ENCODE data around the gene PLEKHM3. TPM values are rescaled to one million over a fixed set of nuclear protein-coding genes. Genes with fewer than 3 reads are reported as not detected.

The PLEKHM3 gene
- total RNA-seq, 4 donors from 2014 or later = 22.0 to 29.1 (median 25.0) TPM

DNA sequence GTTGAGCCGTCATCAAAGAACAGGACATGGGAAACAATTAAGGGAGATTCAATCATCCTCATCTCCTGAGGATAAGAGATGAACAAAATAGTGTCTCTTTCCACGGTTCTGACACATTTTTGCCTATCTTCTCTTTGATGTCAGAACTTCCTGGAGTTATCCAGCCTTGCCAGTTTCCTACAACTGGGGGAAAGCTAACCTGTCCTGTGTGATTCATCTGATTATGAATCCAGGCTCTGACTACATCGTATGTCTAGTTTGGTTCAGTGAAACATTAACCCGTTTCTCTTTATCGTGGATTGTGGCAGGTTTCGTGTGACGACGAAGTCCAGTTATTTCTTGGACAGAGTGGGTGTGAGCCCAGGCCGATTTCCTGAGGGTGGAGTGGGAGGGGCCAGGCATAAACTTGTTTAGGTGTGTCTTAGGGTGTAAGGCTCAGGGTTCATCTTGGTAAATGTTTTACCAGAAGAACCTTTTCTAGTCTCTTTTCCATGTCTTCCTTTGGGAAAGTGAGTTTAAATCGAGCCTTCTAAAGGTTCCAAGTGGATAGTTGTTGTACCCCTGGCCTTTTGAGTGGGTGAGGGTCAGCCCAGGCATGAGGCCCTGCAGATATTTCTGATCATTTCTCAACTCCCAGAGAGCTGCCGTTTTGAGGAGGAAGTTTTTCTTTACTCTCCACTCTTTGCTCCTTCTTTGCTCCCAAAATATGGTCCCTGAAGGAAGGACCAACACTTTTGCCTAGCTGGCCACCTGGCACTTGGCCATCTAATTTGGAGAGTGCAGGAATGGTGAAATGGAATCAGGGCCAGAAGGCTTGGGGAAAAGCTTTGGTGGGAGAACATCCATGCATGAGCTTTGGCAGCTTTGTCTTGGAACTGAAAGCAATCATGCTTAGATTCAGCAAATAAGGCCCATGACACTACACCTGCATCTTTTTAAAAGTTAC is 205.2 kb downstream of the PLEKHM3 start:
- H3K36me3 ChIP-seq = peaks cover 0 to 16% (median 0%) of the 10 kb centered on the region in 3 donors
- no peaks in the 10 kb centered on the region for H3K4me1 ChIP-seq
- H3K9me3 ChIP-seq = no peaks in the 10 kb centered on the region
- H3K4me3 ChIP-seq = no peak overlapping the region
- H3K27me3 ChIP-seq = no peaks in the 10 kb centered on the region
- WGBS, 2 donors = 67 to 71% methylated on average over 11 of the region's 11 CpGs
- DNase-seq (ENCODE audit: low spot score in 2 of 2) = no peak
- no peak for TF ChIP-seq POLR2A (IDR thresholded peaks at IDR 0.05)
- TF ChIP-seq EP300 (IDR thresholded peaks at IDR 0.05) = no peak
- TF ChIP-seq, protein P1, sequence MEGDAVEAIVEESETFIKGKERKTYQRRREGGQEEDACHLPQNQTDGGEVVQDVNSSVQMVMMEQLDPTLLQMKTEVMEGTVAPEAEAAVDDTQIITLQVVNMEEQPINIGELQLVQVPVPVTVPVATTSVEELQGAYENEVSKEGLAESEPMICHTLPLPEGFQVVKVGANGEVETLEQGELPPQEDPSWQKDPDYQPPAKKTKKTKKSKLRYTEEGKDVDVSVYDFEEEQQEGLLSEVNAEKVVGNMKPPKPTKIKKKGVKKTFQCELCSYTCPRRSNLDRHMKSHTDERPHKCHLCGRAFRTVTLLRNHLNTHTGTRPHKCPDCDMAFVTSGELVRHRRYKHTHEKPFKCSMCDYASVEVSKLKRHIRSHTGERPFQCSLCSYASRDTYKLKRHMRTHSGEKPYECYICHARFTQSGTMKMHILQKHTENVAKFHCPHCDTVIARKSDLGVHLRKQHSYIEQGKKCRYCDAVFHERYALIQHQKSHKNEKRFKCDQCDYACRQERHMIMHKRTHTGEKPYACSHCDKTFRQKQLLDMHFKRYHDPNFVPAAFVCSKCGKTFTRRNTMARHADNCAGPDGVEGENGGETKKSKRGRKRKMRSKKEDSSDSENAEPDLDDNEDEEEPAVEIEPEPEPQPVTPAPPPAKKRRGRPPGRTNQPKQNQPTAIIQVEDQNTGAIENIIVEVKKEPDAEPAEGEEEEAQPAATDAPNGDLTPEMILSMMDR (IDR thresholded peaks at IDR 0.05) = no peak
- peak overlapping the region in 1 of 4 donors; percentile 11 for H3K27ac ChIP-seq

DNA sequence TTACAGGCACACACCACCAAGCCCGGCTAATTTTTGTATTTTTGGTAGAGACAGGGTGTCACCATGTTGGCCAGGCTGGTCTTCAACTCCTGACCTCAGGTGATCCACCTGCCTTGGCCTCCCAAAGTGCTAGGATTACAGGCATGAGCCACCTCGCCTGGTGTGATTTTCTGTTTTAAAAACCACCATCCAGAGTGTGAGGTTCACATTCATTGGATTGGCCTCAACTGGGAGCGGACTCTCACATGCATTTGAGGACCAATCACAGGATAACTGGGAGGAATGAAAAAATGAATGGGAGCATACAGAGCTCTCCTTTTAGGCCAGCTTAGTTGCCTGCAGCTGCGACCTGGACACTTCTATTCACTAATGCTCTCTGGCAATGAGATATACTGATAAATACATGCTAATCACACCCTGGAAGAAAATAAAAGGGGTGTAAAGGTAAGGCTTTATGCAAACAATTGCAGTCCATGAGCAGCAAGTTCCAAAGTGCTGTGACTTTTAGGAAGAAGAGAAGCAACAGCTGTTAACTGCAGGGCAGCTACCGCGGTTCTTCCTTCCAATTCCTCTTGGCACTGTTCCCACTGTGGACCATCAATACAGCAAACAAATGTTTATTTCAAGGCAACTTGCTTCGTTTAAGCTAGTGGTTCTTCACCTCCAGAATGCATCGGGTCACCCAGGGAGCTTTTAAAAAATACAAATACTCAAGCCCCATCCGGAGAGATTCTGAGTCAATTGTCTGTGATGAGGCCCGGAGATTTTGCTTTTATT is 206.1 kb downstream of the PLEKHM3 start:
- no peak overlapping the region for H3K4me3 ChIP-seq

DNA sequence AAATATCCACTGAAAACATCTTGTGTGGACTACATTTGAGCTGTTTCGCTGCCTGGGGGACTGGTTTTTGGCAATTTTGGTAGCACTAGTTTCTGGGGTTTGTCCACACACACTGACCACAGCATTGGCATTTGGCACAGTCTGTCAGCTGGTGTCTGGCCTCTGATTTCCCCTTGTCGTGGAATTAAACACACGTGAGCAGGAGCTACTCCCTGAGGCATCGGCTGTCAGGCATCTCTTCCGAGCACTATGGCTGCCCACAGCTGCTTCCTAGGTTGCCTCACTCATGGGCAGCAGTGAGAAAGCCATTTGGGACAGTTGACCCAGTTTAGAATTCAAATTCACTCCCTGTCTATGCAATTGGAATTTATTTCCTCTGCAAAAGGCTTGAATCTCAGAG is 208.8 kb downstream of the PLEKHM3 start:
- DNase-seq (ENCODE audit: low spot score in 2 of 2) = no peak
- TF ChIP-seq EP300 (IDR thresholded peaks at IDR 0.05) (no peak), POLR2A (IDR thresholded peaks at IDR 0.05) (no peak)
- TF ChIP-seq, protein P1 (IDR thresholded peaks at IDR 0.05) = no peak
- Histone ChIP-seq H3K4me1 (peaks cover 0 to 4% (median 0%) of the 10 kb centered on the region in 4 donors), H3K9me3 (no peaks in the 10 kb centered on the region), H3K36me3 (no peaks in the 10 kb centered on the region), H3K27me3 (no peaks in the 10 kb centered on the region), H3K4me3 (no peak overlapping the region), H3K27ac (no peak overlapping the region)
- WGBS, 2 donors = 76 to 79% methylated on average over 5 of the region's 5 CpGs

More for the DNA sequence above, 206.1 kb downstream of the PLEKHM3 start:
- TF ChIP-seq EP300 (IDR thresholded peaks at IDR 0.05) = no peak
- no peak for DNase-seq (ENCODE audit: low spot score in 2 of 2)
- no peaks in the 10 kb centered on the region for H3K9me3 ChIP-seq
- H3K27me3 ChIP-seq = no peaks in the 10 kb centered on the region
- WGBS, 2 donors = 62 to 64% methylated on average over 10 of the region's 10 CpGs
- no peak overlapping the region for H3K27ac ChIP-seq
- H3K4me1 ChIP-seq = no peaks in the 10 kb centered on the region
- peaks cover 0 to 10% (median 0%) of the 10 kb centered on the region in 3 donors for H3K36me3 ChIP-seq

DNA sequence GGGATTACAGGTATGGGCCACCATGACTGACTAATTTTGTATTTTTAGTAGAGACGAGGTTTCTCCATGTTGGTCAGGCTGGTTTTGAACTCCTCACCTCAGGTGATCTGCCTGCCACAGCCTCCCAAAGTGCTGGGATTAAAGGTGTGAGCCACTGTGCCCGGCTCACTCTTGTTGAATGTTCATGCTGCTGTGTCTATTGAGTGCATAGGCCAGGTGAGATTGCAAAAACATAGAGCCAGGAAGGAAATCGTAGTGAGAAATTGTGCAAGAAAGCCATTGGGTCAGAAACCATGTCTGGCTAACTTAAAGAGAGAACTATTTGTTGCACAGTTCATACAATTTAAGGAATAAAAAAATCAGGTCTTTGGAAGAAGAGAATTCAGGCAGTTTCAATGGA is 210.1 kb downstream of the PLEKHM3 start:
- TF ChIP-seq POLR2A (IDR thresholded peaks at IDR 0.05) (no peak), EP300 (IDR thresholded peaks at IDR 0.05) (no peak)
- TF ChIP-seq, protein P1 (IDR thresholded peaks at IDR 0.05) = no peak
- Histone ChIP-seq H3K4me3 (no peak overlapping the region), H3K4me1 (peaks cover 0 to 9% (median 0%) of the 10 kb centered on the region in 4 donors), H3K27ac (no peak overlapping the region), H3K27me3 (no peaks in the 10 kb centered on the region), H3K36me3 (no peaks in the 10 kb centered on the region), H3K9me3 (no peaks in the 10 kb centered on the region)
- 92 to 95% methylated on average over 3 of the region's 3 CpGs for WGBS, 2 donors
- no peak for DNase-seq (ENCODE audit: low spot score in 2 of 2)

DNA sequence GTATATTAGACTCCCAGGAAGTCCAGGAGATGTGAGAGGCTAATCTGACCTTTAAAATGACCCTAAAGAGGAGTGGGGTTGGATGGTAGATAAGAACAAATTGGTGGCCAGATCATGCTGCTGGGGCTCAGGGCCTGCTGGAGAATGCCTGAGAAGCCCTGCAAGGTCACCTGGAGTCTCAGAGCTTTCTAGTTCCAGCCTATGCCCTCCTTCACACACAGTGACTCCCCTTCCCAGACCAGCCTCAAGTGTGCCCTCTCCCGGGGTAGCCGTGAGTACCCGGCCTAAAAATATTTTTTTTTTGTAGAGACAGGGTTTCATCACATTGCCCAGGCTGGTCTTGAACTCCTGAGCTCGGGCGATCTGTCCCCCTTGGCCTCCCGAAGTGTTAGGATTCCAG is 211.4 kb downstream of the PLEKHM3 start:
- Histone ChIP-seq H3K36me3 (no peaks in the 10 kb centered on the region), H3K27me3 (no peaks in the 10 kb centered on the region), H3K9me3 (no peaks in the 10 kb centered on the region), H3K27ac (peak overlapping the region in 1 of 4 donors; percentile 34), H3K4me1 (peaks cover 0 to 10% (median 0%) of the 10 kb centered on the region in 4 donors), H3K4me3 (no peak overlapping the region)
- 87 to 94% methylated on average over 6 of the region's 6 CpGs for WGBS, 2 donors
- no peak for DNase-seq (ENCODE audit: low spot score in 2 of 2)
- TF ChIP-seq EP300 (IDR thresholded peaks at IDR 0.05) = no peak
- TF ChIP-seq, protein P1 (IDR thresholded peaks at IDR 0.05) = no peak
- no peak for TF ChIP-seq POLR2A (IDR thresholded peaks at IDR 0.05)
